GM21360 (cell line): ENCODE results near the gene KCNA1.
"Not testable (repeated sequence)": the region's sequence is repeated elsewhere in the genome, so short reads cannot be mapped to it uniquely, and the experiment has no call there.

Source experiments
- ATAC-seq: cut with Tn5 transposase; IDR thresholded peaks from one replicate; pipeline ENCODE4 v1.9.1; 2021; ENCODE audit warnings: mild to moderate bottlenecking, moderate library complexity; ENCODE audit not compliant: unreplicated experiment

Gene KCNA1

GRCh38 chr12:4909734-4910501 is at the start of gene KCNA1:
Gene KCNA1, plus strand, starts transcription at chr12:4909905. Its CDS starts 1,474 bp downstream, at chr12:4911379.
- ATAC-seq = no peak

DNA sequence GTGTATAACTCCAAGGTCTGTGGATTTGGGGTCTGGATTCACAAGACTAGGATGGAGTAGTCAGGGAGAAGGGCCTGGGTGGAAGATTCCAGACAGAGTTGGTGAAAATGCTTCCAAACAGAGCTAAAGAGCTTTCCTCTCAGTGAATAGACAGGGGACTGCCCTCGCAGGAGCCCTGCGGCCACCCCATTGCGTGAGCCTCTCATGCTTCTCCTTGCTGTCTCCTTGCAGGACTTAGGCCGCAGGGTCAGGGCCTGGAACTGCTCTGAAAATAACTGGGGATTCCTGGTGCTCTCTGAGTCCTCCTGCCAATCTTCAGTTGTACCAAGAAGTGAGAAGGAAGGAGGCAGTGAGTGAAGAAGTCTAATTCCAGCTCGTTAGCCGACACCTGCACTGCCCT is 49.0 kb upstream of the KCNA1 start:
- ATAC-seq = no peak

GRCh38 chr12:4862809-4863208 is 46.9 kb upstream of the KCNA1 start:
- no peak for ATAC-seq

GRCh38 chr12:4864575-4864974 is 45.1 kb upstream of the KCNA1 start:
- no peak for ATAC-seq

GRCh38 chr12:4865246-4865645 is 44.5 kb upstream of the KCNA1 start:
- ATAC-seq = no peak

DNA sequence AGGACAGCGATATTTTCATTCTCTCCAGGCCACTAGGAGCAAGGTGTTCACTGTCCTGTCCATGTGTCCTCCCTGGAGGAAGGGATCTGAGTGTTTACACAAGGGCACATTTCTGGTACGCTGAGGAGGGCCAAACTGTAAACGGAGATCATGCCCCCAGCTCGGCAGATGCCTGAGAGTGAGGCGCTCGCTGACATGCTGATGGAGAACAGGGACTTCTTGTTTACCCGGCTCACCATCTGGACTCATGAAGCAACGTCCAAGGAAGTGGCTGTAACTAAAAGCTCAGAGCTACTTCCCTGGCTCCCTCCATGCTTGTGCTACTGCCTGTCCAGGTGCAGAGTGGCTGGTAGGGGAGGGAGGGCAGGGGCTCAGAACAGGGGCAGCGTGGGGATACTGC is 43.4 kb upstream of the KCNA1 start:
- ATAC-seq = no peak

GRCh38 chr12:4867384-4867783 is 42.3 kb upstream of the KCNA1 start:
- ATAC-seq = no peak

- no peak for ATAC-seq
Observed at GRCh38 chr12:4870423-4870822, 39.3 kb upstream of the KCNA1 start.

DNA sequence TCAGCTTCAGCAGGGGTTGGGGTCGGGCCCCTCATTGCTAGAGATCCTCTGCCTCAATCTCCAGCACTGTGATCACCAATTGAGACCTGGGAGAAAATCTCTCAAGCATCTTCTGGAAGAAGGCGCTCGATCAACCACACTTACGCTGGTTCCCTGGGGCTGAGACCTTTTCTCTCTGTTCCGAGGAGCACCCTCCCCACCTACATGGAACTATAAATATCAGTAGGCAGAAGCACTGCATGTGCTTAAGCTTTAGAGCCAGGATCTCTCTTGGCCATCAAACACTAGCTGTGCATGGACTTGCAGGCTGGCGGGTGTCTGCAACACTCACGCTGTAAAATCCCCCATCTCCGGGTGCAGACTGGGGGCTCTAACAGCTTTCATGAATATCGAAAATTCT is 38.2 kb upstream of the KCNA1 start:
- no peak for ATAC-seq

DNA sequence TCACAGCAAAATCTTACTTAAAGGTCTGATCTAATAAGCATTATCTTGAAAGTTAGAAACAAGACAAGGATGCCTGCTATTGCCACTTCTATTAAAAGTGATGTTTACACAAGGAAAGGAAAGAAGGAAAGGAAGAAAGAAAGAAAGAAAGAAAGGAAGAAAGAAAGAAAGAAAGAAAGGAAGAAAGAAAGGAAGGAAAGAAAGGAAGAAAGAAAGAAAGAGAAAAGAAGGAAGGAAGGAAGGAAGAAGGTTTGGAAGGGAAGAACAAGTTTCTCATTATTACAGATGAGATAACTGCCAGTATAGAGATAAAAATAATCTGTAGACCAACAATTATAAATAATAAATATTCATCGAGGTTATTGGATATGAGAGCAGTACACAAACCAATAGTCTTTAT is 35.8 kb upstream of the KCNA1 start:
- no peak for ATAC-seq

GRCh38 chr12:4874671-4875070 is 35.0 kb upstream of the KCNA1 start:
- ATAC-seq = no peak

DNA sequence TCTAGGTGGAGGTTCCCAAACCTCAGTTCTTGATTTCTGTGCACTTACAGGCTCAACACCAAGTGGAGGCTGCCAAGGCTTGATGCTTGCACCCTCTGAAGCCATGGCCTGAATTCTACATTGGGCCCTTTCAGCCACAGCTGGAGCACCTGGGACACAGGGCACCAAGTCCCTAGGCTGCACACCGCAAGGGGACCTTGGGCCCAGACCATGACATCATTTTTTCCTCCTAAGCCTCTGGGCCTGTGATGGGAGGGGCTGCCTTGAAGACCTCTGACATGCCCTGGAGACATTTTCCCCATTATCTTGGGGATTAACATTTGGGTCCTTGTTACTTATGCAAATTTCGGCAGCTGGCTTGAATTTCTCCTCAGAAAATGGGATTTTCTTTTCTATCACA is 30.2 kb upstream of the KCNA1 start:
- ATAC-seq = not testable (repeated sequence)

DNA sequence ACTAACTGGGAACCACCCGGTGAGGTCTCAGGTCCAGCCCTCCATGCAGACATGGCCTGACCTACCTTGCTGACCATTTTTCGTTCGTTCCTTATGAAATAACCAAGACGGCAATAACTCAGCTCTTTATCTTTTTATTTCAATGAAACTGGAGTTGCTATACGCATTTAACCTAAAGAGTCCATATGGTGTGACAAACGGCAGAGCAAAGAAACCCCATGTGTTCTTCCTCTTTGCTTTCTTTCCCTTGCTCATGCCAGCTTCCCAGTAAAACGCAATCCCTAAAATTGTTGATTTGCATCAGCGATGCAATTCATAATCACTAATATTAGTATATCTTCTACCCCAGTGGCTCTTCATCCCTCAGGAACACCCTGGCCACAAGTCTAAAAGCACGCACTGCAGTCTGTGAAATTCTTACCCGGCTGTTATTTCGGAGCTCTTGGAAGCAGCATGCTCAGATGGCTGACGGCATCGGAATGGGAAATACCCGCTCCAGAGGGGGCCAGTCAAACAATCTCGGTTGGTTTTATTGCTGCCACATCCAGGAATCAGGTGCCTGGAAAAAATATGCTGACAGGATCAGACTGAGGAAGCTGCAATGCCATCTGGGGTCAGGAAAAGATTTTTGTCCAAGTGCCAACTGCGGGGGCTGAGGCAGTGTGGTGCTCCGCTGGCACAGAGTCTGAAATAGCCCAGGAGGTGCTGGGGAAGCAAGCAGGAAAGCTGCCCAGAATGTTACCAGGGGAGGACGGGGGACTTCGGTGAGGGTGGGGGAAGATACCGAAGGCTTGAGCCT is 28.2 kb upstream of the KCNA1 start:
- no peak for ATAC-seq

GRCh38 chr12:4891866-4892265 is 17.8 kb upstream of the KCNA1 start:
- ATAC-seq = no peak

DNA sequence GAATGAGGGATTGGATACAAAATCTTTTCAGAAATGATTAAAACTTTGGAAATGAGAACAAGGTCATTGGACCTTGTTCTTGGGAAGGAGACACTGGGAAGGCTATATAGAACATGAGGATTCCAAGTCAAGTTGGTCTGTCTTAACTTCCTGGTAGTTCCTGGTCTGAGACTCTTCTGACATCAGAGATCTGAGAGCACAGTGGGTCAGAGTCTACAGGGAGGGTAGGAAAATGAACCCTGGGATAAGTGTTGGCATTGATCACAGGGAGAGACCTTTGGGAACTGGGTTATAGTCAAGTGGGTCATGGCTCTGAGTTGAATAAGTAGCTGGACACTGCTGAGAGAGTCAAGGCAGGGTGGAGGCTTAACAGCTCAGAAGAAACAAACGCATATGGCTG is 17.3 kb upstream of the KCNA1 start:
- ATAC-seq = no peak

DNA sequence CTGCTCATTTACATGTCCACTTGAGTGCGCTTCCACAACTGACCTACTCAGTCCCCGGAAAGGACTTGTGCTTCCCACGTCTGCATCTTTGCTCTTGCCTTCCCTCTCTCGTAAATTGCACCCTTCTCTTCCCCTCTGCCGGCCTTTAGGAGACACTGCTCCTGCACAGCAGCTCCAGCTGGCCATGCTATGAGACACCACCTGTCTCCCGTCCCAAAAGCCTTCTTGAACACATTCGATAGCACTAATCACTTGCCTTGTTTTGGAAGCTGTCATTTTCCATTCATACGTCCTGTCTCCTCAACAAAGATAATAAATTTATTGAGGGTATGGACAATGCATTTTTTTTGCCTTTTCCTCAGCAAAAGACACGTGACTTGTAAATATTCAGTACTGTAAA is 15.7 kb upstream of the KCNA1 start:
- ATAC-seq = no peak

- no peak for ATAC-seq
Observed at GRCh38 chr12:4899364-4899763, 10.3 kb upstream of the KCNA1 start.

GRCh38 chr12:4900327-4900726 is 9.4 kb upstream of the KCNA1 start:
- ATAC-seq = no peak

- no peak for ATAC-seq
Observed at GRCh38 chr12:4905316-4905715, 4.4 kb upstream of the KCNA1 start.

DNA sequence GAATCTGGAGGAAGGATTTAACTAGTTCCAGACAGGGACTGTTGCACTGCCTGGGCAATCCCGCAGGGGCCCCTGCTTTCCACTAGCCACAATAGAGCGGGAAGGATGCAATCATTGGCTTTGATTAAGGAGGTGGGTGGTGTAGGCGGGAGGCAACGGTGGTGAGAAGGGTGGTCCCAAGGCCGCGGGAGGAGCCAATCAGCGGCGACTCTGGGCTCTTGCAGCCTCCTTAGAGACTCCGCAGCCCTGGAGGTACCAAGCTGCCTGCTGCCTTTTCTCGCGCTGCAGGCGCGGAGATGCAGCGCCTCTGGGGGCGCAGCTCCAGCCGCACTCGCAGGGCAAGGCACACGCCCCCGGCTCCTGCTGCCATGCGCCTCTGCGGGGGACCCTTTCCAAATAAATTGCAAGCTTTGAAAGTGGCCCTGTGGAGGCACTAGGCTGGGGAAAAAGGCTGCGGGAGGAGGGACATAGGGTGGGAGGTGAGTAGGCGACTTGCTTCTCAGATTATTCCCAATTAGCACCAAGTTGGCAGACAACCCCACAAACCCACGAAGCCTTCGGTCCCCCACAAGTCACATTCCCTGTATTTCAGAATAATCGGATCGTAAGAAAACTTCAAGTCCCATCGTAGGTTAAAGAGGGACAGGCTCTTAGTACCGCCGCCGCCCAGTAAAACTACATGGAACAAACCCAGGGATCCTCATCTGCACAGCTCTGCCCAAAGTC is 858 bp upstream of the KCNA1 start:
- ATAC-seq = peak; percentile 48

DNA sequence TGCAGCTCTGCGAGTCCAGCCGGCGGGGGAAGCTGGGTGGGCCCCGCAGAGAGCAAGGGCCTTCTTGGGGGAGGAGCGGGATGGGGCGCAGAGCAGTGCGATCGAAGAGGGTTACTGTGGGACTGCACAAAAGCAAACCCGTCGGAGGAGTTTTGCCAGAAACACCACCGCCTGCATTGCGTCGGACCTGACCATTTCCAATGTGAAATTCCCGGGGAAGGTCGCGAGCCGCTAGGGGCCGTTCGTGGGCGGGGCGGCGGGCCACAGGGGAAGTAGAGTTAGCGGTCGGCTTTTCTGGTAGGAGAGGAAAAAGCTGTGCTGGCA is 333 bp upstream of the KCNA1 start:
- ATAC-seq = no peak
